ENCODE results near the gene CDK11A.

DNA sequence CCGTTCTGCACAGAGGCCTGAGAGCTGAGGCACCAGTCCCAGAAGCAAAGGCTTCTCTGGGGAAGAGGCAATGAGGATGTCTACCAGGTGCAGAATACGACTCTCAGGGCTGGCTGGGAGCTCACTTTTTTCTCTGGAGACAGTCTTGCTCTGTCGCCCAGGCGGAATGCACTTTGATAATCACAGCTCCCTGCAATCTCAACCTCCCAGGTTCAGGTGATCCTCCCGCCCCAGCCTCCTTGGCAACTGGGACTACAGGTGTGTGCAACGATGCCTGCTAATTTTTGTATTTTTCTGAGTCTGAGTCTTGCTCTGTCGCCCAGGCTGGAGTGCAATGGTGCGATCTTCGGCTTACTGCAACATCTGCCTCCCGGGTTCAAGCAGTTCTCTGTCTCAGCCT, 36.6 kb upstream of the CDK11A start:
- TF ChIP-seq EP300 (IDR thresholded peaks at IDR 0.05) (no peak), POLR2A (IDR thresholded peaks at IDR 0.05; ENCODE audit: low read depth) (no peak), POLR2AphosphoS5 (IDR thresholded peaks at IDR 0.05) (no peak)
- TF ChIP-seq, protein P1, sequence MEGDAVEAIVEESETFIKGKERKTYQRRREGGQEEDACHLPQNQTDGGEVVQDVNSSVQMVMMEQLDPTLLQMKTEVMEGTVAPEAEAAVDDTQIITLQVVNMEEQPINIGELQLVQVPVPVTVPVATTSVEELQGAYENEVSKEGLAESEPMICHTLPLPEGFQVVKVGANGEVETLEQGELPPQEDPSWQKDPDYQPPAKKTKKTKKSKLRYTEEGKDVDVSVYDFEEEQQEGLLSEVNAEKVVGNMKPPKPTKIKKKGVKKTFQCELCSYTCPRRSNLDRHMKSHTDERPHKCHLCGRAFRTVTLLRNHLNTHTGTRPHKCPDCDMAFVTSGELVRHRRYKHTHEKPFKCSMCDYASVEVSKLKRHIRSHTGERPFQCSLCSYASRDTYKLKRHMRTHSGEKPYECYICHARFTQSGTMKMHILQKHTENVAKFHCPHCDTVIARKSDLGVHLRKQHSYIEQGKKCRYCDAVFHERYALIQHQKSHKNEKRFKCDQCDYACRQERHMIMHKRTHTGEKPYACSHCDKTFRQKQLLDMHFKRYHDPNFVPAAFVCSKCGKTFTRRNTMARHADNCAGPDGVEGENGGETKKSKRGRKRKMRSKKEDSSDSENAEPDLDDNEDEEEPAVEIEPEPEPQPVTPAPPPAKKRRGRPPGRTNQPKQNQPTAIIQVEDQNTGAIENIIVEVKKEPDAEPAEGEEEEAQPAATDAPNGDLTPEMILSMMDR (IDR thresholded peaks at IDR 0.05), result no peak

All from esophagus muscularis mucosa (tissue), 4 donors.